ENCODE data around the gene MPPED1.

Gene MPPED1

GRCh38 chr22:43408009-43408408, 3.8 kb upstream of the MPPED1 start:
- no peak for DNase-seq
- TF ChIP-seq, protein P1, sequence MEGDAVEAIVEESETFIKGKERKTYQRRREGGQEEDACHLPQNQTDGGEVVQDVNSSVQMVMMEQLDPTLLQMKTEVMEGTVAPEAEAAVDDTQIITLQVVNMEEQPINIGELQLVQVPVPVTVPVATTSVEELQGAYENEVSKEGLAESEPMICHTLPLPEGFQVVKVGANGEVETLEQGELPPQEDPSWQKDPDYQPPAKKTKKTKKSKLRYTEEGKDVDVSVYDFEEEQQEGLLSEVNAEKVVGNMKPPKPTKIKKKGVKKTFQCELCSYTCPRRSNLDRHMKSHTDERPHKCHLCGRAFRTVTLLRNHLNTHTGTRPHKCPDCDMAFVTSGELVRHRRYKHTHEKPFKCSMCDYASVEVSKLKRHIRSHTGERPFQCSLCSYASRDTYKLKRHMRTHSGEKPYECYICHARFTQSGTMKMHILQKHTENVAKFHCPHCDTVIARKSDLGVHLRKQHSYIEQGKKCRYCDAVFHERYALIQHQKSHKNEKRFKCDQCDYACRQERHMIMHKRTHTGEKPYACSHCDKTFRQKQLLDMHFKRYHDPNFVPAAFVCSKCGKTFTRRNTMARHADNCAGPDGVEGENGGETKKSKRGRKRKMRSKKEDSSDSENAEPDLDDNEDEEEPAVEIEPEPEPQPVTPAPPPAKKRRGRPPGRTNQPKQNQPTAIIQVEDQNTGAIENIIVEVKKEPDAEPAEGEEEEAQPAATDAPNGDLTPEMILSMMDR (IDR thresholded peaks at IDR 0.05; ENCODE audit: low read depth, low read length, missing control alignments) = no peak
- H3K27me3 ChIP-seq (replicated peaks) = peaks cover 27% of the 10 kb centered on the region
- no peak overlapping the region for H3K27ac ChIP-seq
- H3K36me3 ChIP-seq (replicated peaks) = no peaks in the 10 kb centered on the region
- H3K4me3 ChIP-seq (ENCODE audit: low read depth, low read length) = no peak overlapping the region
- in situ Hi-C loops (cut with HindIII; ENCODE audit: low pct_ligation_motif_present, low sequenced_read_pairs) = no loop called here

DNA sequence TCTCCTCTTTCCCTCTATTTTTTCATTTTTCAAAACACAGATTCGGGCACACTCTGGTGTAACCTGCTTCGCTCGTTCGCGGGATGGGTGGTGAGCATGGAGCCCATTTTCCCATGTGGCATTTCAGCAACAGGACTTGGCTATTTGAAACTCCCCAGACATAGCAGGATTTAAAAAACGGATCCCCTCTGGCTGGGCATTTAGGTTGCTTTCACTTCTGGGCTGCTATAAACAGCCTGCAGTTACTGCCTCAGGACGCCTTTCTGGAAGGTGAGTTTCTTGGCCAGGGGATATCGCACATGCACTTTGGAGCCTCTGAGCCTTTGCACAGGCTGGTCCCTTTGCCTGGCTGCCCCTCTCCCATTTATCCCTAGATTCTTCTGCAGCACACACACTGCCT, 2.8 kb upstream of the MPPED1 start:
- Histone ChIP-seq H3K4me3 (ENCODE audit: low read depth, low read length) (no peak overlapping the region), H3K36me3 (replicated peaks) (no peaks in the 10 kb centered on the region), H3K27me3 (replicated peaks) (peaks cover 36% of the 10 kb centered on the region), H3K27ac (no peak overlapping the region)
- in situ Hi-C loops (cut with HindIII; ENCODE audit: low pct_ligation_motif_present, low sequenced_read_pairs) = no loop called here
- TF ChIP-seq, protein P1 (IDR thresholded peaks at IDR 0.05; ENCODE audit: low read depth, low read length, missing control alignments) = no peak
- DNase-seq = no peak

DNA sequence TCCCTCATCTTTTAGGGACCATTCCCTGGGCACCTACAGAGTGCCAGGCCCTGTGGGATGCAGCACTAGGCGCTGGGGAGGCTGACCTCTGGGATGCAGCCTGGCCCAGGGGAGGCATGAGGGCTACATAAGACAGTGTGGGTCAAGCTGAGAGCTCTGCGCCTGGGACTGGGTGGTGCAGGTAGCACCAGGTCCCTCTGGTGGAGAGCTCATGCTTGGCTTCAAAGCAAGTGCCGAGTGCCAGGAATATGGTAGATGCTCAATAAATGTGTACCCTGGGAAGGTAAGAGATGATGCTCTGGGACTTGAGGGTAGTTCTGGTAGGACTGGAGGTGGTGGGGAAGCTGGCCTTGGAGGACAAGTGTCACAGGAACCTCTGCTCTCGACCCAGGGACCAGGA, 2.0 kb upstream of the MPPED1 start:
- peaks cover 38% of the 10 kb centered on the region for H3K27me3 ChIP-seq (replicated peaks)
- in situ Hi-C loops (cut with HindIII; ENCODE audit: low pct_ligation_motif_present, low sequenced_read_pairs) = no loop called here

DNA sequence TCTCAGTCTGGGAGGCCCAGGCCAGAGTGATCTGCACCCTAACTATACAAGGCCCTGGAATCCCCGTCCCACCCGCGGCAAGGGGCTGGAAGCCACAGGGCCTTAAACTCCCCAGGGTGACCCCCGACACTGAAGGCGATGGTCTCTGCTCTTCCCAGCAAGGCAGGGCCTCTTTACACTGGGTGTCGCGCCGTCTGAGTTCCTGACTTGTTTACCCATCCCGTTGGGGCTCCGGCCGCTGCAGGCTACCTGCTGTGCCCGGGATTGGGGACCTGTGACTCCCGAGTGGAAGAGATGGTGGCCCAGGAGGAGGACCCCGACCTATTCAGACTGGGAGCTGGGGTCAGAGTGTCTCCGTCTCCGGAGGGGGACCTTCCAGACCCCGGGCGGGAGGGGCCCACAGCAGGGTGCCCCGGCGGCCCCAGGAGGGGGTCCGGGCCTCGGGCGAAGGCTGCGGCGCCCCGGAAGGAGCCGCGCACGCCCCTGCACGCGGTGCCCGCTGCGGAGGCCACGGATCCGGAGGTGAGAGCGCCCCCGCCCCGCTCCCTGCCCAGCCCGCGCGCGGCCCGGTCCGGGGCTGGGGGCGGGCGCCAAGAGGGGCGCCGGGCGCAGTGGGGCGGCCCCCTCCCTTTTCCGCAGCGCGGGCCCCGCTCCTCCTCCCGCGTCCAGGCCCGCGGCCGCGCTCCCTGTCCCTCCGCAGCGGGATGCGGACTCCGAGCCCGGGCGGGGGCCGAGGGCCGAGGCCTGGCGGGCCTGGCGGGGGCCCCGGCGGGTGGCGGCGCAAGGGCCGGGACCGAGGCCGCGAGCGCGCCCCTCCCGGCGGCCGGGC, 560 bp upstream of the MPPED1 start:
- TF ChIP-seq, protein P1 (IDR thresholded peaks at IDR 0.05; ENCODE audit: low read depth, low read length, missing control alignments) = no peak
- H3K27me3 ChIP-seq (replicated peaks) = peaks cover 43% of the 10 kb centered on the region
- in situ Hi-C loops (cut with HindIII; ENCODE audit: low pct_ligation_motif_present, low sequenced_read_pairs) = no loop called here

More for the DNA sequence above, 2.0 kb upstream of the MPPED1 start:
- Histone ChIP-seq H3K27ac (no peak overlapping the region), H3K36me3 (replicated peaks) (no peaks in the 10 kb centered on the region), H3K4me3 (ENCODE audit: low read depth, low read length) (no peak overlapping the region)
- no peak for DNase-seq
- TF ChIP-seq, protein P1 (IDR thresholded peaks at IDR 0.05; ENCODE audit: low read depth, low read length, missing control alignments) = no peak

DNA sequence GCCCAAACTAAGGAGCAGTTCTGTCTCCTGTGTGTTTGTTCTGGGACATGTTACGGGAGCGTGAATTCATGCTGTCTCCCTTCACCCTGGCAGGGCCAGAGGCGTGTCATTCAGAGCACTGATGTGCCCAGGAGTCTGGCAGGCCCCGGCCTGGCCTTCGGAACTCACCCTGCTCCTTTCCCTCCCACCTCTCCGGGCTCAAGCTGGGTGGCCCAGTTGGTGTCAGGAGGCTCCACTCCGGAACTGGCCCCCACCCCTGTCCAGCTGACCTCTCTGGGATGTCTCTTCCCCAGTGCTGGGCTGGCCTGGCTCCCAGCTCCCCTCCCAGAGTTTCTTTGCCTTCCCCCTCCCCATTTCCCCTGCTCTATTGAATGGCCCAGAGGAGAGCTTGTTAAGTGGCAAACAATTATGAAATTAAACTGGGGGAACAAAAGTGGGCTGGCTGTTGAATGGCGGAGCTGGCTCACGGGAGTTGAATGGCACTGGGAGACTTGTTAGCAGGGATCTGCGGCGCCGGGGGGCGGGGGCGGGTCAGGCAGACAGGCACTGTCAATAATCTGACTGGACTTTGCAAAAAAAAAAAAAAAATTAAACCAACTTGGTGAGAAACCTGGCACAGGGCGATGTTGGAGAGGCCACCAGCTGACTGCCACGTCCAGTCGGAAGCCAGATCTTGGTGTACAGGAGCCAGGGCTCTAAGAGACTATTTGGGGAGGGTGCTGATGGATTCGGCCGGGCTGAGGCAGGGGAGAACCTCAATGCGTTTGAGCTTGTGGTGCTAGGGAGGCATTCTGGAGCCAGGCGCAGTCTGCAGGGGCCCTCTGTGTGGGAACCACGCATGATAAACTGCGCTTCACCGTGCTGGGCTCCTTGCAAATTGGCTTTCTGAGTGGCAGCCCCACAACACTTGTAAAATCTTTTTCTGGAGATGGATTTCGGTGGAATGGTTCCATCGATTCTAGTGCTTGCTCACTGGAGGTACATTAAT, 1.3 kb downstream of the MPPED1 start:
- peaks cover 43% of the 10 kb centered on the region for H3K27me3 ChIP-seq (replicated peaks)

More for the DNA sequence above, 560 bp upstream of the MPPED1 start:
- Histone ChIP-seq H3K4me3 (ENCODE audit: low read depth, low read length) (no peak overlapping the region), H3K36me3 (replicated peaks) (no peaks in the 10 kb centered on the region), H3K27ac (no peak overlapping the region)
- DNase-seq = no peak

More for the DNA sequence above, 1.3 kb downstream of the MPPED1 start:
- in situ Hi-C loops (cut with HindIII; ENCODE audit: low pct_ligation_motif_present, low sequenced_read_pairs) = no loop called here
- DNase-seq = no peak
- Histone ChIP-seq H3K4me3 (ENCODE audit: low read depth, low read length) (no peak overlapping the region), H3K27ac (no peak overlapping the region), H3K36me3 (replicated peaks) (no peaks in the 10 kb centered on the region)
- TF ChIP-seq, protein P1 (IDR thresholded peaks at IDR 0.05; ENCODE audit: low read depth, low read length, missing control alignments) = no peak

Data from brain microvascular endothelial cell (primary cell).